Measurements from ENCODE around the gene TP53TG5.

Gene TP53TG5

DNA sequence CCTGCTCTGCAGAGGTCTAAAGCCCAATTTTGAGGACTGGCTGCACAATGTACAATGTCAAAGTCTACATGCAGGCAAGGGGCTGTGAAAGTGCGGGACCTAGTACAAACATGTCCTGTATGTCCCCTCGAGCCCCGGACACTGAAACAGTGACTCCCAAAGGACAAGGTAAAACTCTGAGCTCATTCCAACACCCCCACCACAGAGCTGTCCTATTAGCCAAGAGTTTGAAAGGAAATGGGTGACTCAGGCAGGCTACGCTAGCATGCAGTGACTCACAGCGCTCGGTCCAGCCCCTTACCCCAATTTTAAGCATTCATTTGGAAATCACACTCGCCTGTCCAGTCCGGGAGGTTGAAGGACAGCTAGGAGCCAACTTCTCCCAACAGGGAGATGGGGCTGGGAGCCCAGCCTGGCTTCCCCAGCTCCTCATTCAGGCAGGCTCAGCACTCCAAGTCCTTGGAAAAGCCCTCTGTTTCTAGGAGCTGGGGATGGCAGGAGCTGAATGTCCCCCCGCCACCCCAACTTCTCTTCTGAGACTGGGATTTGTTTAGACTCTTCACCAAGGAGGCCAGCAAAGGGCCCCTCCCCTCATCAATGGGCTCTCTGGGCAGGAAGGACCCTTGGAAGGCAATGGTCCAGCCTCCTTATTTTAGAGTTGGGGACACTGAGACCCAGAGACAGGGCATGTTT lies 33.8 kb downstream of the TP53TG5 start:
- DNase-seq, result no peak

DNA sequence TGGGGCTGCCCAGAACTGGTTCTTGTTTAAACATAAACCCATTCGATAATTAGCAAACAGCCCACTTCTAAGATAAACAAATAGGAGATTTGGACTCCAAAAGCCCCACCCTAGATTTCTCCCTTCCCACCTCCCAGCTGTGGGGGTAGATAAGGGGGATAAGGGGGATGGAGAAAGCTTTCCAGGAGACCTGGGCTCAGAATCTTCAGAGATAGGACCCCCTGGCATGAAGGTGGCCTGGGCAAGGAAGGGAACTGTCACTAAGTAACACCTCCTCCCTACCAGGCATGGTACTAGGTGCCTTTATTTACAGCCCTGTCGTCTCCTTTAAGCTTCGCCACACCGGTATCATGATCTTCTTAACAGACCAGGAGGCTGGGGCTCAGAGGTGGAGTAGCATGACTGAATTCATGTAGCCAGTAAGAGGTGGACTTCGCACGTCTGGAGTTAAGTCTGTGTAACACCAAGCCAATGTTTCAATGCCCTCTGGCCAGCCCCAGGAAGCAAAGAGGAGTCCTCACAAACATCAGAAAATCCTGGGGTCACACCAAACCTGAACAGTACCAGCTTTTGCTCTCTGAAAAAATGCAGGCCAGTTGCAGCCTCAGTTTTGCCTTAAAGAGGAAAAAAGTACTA lies 34.5 kb downstream of the TP53TG5 start:
- no peak for DNase-seq

DNA sequence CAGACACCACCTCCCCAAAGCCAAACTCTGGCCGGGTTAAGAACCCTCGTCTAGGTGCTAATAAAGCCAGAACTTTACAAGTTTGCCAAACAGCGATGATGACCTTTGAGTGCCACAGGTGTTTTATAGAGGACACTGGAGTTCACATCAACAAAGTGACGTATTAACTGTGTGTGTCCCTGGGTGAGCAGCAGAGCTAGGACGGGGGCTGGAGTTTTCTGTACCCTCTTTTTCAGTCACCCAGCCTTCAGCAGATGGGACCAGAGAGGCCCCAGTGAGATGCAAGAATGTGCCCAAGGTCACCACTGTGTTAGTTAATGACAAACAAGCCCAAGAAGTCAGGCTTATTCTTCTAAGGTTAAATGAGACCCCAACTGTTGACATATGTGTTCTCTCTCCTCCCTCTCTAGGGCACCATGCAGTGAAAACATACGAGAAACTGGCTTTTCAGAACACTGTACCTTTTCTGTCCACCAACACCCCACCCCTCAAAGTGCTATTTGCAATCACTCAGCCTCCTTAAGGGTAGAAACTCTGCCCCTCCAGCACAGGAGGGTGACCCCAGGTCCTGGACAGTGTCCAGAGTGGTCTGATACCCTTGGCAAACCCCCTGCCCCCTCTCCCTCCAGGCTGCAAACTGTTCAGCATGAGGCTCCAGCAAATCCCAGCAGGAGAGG lies 35.1 kb downstream of the TP53TG5 start:
- DNase-seq, result no peak

DNA sequence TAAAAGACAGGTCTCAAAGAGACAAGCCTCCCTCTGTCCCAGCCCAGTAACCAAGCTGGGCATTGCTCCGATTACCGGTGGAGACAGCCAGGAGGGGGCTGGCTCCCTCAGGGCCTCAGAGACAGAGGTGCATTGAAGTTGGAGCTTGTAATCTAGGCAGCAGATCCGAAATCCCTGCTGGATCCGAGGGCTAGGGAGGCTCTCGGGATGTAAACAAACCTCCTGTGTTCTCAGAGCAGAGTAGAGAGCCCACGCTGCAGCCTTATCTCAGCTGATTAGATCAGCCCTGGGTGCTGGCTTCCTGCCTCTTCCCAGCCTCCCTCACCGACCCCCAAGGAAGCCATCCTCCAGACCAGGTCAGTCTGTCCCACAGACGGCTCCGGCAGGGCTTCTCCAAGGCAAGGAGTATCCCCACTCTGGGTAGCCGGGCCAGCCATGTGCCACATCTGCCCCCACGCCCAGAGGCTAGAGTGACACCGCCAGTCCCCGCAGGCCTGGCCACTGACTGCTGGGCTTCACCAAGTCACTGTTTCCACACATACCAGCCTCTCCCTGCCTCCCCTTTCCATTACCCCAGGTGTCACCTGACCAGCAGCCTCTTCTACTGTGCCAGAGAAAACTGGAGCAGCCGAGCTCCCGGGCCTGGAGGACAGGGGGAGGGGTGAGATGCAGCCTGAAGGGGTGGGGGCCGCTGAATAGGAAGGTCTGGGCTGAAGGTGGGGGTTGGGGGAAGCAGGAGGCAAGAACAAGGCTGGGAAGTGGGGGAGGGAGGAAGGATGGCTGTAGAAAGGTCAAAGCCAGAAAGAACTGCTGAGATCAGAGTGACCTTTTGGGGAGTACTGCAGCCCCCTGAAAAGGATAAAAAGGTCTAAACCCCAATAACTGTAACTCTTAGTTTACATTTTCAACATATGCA lies 35.9 kb downstream of the TP53TG5 start:
- no peak for DNase-seq

DNA sequence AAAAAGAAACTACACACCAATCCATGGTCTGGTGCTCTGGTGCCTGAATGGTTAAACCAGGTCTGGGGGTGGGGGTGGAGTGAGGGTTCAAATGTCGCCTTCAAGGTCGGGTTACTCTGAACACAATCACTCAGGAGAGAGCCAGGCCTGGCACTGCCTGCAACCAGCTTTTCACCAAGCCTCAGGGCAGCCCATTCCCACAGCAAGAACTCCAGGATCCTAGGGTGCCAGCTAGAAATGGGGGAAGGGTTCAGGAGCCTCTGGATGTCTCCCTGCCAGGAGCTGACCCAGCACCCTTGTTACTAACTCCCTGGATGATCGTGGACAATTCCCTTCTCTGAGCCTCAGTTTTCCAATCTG lies 36.6 kb downstream of the TP53TG5 start:
- no peak for DNase-seq

DNA sequence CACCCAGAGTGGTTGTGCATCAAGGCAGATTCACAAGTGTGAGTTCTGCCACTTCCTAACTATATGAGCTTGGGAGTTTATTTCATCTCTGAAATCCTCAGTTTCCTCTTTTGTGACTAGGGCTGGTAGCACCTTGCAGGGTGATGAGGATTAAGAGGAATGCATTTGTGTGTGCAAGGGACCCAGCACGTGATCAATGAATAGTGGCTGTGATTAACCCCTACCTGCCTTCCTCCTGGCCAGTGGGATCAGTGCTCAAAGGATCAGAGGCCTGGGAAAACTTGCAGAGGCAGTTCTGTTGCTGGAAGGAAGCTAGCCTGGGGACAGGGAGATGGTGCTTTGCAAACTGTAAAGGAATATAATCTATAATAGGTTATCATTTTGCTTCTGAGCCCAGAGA lies 37.2 kb downstream of the TP53TG5 start:
- no peak for DNase-seq

GRCh38 chr20:45340236-45340847 lies 37.8 kb downstream of the TP53TG5 start:
- no peak for DNase-seq

GRCh38 chr20:45339799-45340198 lies 38.3 kb downstream of the TP53TG5 start:
- DNase-seq, result no peak

GRCh38 chr20:45339084-45339483 lies 39.0 kb downstream of the TP53TG5 start:
- DNase-seq, result no peak

- no peak for DNase-seq
Measured at GRCh38 chr20:45338121-45339030, 39.7 kb downstream of the TP53TG5 start.

GRCh38 chr20:45337367-45338120 lies 40.6 kb downstream of the TP53TG5 start:
- DNase-seq, result no peak

DNA sequence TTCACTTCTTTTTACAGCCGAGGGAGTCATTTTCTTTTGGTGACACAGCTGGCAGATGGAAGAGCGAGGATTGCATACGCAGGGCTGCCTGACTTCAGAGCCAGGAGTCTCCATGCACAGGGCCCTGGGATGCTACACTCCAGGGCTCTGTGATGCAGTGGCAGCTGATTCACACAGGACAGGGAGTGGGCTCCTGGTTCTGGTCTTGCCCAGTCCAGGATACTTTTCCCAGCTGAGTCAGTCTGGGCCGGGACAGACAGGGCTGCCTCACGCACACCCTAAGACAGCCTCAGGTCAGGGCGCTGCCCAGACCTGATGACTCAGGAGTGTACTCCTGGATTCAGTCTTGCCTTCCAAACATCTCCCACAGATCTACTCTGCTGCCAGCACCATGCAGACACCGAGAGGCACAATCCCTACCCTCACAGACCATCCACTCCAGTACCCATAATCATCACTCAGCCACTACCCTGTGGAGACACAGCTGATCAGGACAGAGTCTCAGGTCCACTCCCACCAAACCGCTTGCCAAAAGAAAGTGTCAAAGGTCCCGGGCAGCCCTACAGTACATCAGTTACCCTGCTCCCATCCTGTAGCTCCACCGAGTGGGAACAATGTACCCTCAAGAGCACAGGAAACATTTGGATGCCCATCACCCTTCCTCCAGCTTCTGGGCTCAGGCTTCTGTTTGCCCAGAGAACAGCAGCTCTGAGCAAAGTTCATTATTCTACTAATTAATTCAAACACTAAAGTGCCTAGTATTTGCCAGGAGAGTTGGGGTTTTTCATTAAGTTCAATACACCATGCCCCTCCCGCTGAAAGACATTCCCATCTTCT lies 41.4 kb downstream of the TP53TG5 start:
- no peak for DNase-seq

GRCh38 chr20:45330476-45330875 lies 47.6 kb downstream of the TP53TG5 start:
- DNase-seq, result no peak

- no peak for DNase-seq
Measured at GRCh38 chr20:45329497-45330319, 48.4 kb downstream of the TP53TG5 start.

DNA sequence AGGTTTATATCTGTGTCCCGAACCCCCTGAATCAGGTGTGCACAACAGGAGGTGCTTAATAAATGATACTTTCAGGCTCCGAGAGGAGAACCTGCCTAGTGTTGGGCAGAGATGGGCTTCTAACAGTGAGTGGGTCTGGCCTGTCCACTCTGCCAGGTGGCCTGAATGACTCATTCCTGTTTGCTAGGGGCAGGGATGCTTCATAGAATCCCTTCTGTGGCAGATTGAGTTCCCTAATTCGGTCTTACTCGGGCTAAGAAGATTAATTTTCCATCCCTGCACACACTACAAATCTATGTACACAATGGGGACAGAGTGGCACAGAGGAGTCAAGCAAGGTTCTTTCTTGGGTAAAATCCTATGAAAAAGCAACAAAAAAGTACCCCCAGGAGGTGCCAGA lies 49.7 kb downstream of the TP53TG5 start:
- DNase-seq, result no peak

- no peak for DNase-seq
Measured at GRCh38 chr20:45325371-45325770, 52.8 kb downstream of the TP53TG5 start.

DNA sequence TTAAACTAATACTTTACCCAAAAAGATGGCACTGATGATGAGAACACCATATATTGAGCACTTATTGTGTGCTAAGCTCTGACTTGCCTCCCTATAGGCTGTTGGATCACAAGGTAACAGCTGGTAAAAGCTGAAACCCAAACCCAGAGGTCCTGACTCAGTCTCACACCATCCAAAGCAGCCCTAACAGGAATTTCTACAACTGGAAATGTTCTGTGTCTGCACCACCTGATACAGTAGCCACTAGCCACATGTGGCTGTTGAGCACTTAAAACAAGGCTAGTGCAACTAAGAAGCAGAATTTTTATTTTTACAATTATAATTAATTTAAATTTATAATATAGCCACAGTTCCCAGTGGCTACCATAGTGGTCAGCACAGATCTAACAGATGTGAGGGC lies 54.4 kb downstream of the TP53TG5 start:
- no peak for DNase-seq

DNA sequence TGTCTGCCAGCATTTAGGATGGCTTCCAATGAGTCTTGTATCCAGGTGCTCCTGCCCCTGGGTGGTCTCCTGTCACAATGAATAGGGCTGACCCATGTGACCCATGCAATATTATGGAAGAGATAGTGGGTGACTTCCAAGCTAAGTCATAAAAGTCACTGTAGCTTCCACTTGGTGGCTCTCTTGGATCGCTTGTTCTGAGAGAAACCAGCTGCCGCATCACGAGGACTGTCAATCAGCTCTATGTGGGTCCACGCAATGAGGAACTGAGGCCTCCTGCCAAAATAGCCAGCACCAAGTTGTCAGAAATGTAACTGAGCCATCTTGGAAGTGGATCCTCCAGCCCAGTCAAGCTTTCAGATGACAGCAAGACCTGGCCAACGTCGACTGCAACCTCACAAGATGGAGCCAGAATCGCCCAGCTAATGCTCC lies 55.2 kb downstream of the TP53TG5 start:
- no peak for DNase-seq
